ENCODE data around the gene ESPN.

ESPN gene

DNA sequence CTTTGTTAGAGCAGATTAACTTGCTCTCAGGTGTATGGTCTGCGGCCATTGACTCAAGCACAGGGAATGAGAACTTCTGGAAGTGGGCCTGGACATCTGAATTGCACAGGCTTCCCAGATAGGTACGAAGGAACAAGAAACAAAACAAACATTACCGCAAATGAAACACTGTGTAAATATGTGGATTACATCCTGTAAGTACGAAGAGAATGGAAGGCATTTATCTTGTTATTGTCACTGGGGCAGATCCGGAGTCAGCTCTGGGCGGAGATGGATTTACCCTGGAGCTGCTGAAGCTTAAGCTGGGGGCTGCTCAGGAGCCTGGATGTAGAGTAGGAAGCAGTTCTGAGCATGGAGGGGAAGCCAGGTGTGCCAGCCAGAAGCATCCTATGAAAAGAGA, 11.7 kb upstream of the ESPN start:
- no peak for DNase-seq (ENCODE audit: low read depth)
- no peak overlapping the region for H3K4me3 ChIP-seq (ENCODE audit: low read depth, low read length)
- TF ChIP-seq POLR2A (IDR thresholded peaks at IDR 0.05; ENCODE audit: extremely low read depth, insufficient read length) = no peak
- TF ChIP-seq MYC (IDR thresholded peaks at IDR 0.05; ENCODE audit: low read depth, low read length) = no peak
- no peak for TF ChIP-seq CTCF (IDR thresholded peaks at IDR 0.05; ENCODE audit: low read depth, low read length)
- TF ChIP-seq, protein P1, sequence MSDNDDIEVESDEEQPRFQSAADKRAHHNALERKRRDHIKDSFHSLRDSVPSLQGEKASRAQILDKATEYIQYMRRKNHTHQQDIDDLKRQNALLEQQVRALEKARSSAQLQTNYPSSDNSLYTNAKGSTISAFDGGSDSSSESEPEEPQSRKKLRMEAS (IDR thresholded peaks at IDR 0.05; ENCODE audit: low read depth, low read length) = no peak

- DNase-seq (ENCODE audit: low read depth) = peak; percentile 68
- no peak overlapping the region for H3K4me3 ChIP-seq (ENCODE audit: low read depth, low read length)
- TF ChIP-seq CTCF (IDR thresholded peaks at IDR 0.05; ENCODE audit: low read depth, low read length) (peak; percentile 82), POLR2A (IDR thresholded peaks at IDR 0.05; ENCODE audit: extremely low read depth, insufficient read length) (no peak), MYC (IDR thresholded peaks at IDR 0.05; ENCODE audit: low read depth, low read length) (peak; percentile 86)
- TF ChIP-seq, protein P1 (IDR thresholded peaks at IDR 0.05; ENCODE audit: low read depth, low read length) = peak; percentile 96
These were observed 10.1 kb upstream of the ESPN start for GRCh38 chr1:6414443-6414844.

GRCh38 chr1:6414881-6415626, 9.5 kb upstream of the ESPN start:
- no peak overlapping the region for H3K4me3 ChIP-seq (ENCODE audit: low read depth, low read length)
- TF ChIP-seq MYC (IDR thresholded peaks at IDR 0.05; ENCODE audit: low read depth, low read length) (peak; percentile 57; the same call in 1 of the 2 replicates), POLR2A (IDR thresholded peaks at IDR 0.05; ENCODE audit: extremely low read depth, insufficient read length) (no peak), CTCF (IDR thresholded peaks at IDR 0.05; ENCODE audit: low read depth, low read length) (no peak)
- TF ChIP-seq, protein P1 (IDR thresholded peaks at IDR 0.05; ENCODE audit: low read depth, low read length) = peak; percentile 50; the same call in 1 of the 2 replicates
- DNase-seq (ENCODE audit: low read depth) = peak; percentile 58

- DNase-seq (ENCODE audit: low read depth) = peak; percentile 60
- TF ChIP-seq, protein P1 (IDR thresholded peaks at IDR 0.05; ENCODE audit: low read depth, low read length) = 0 out of 2 replicates have a peak, but pooled peaks have one; percentile 4
- TF ChIP-seq MYC (IDR thresholded peaks at IDR 0.05; ENCODE audit: low read depth, low read length) = no peak
- no peak for TF ChIP-seq CTCF (IDR thresholded peaks at IDR 0.05; ENCODE audit: low read depth, low read length)
- no peak overlapping the region for H3K4me3 ChIP-seq (ENCODE audit: low read depth, low read length)
These were observed 8.3 kb upstream of the ESPN start for GRCh38 chr1:6416295-6416656.

DNA sequence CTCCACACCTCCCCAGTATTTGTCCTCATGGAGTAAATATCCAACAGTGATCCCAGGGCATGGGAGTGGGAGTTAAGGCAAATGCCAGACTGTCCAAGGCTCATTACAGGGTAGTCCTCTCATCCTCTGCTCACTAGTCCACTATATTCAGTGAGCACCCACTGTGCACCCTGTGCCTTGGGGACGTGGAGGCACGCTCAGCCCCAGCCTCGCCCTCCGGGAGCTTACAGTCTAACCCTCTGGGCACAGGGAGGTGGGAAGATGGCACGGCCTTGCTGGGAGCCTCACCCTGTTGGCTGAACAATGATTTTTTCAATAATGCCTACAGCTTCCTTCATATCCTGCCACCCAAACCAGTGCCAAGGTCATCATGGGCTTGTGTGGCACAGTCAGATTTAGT, 7.7 kb upstream of the ESPN start:
- no peak for DNase-seq (ENCODE audit: low read depth)
- TF ChIP-seq CTCF (IDR thresholded peaks at IDR 0.05; ENCODE audit: low read depth, low read length) = no peak
- TF ChIP-seq, protein P1 (IDR thresholded peaks at IDR 0.05; ENCODE audit: low read depth, low read length) = no peak
- TF ChIP-seq MYC (IDR thresholded peaks at IDR 0.05; ENCODE audit: low read depth, low read length) = no peak
- TF ChIP-seq POLR2A (IDR thresholded peaks at IDR 0.05; ENCODE audit: extremely low read depth, insufficient read length) = no peak
- no peak overlapping the region for H3K4me3 ChIP-seq (ENCODE audit: low read depth, low read length)
